ENCODE results near the gene ITGBL1. TPM values are rescaled to one million over a fixed set of nuclear protein-coding genes. Genes with fewer than 3 reads are reported as not detected.
"Not testable (repeated sequence)": the region's sequence is repeated elsewhere in the genome, so short reads cannot be mapped to it uniquely, and the experiment has no call there.

ITGBL1 gene
- total and polyA plus RNA-seq, 2 of the 13 experiments (the other 11 are each of a cell fraction or from before 2014, with no cell fraction given), result 0.02 TPM; not detected in 1

DNA sequence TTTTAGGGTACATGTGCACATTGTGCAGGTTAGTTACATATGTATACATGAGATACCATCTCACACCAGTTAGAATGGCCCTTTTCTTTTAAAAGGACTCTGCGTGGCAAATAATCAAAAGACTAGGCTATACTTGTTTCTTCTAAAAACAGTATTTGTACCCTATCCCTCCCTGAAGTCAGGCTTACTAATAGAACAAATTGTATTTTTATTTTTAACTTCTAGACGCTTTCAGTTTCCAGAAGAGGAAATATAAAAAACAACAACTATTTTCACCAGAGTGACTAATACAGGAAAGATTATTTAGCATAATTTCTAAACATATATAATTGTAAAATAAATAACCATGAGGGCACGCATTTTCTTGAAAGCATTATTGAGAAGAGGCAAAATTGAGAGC, 83.6 kb downstream of the ITGBL1 start:
- H3K4me2 ChIP-seq (ENCODE audit: low read depth, low read length), result no peak overlapping the region
- no peaks in the 10 kb centered on the region for H3K36me3 ChIP-seq (replicated peaks in 1 of 2; ENCODE audit: control insufficient read depth in 1 of 2, insufficient read depth in 2 of 2, low read length in 2 of 2)
- H3K4me1 ChIP-seq (ENCODE audit: insufficient read depth, low read length), result no peaks in the 10 kb centered on the region
- in situ Hi-C loops (cut with HindIII; ENCODE audit: extremely low pct_ligation_motif_present, low pct_unique_long_range_greater_than_20kb) (no loop called here), intact Hi-C loops (cut with micrococcal nuclease; ENCODE audit: unreplicated experiment) (no loop called here)
- H3K4me3 ChIP-seq (replicated peaks in 1 of 3; ENCODE audit: insufficient read depth in 1 of 3, low read depth in 2 of 3, low read length in 3 of 3), result no peak overlapping the region
- no peak for ATAC-seq
- no peak overlapping the region for H3K27ac ChIP-seq (ENCODE audit: extremely low read length, insufficient read depth, low read length)
- H3K79me2 ChIP-seq (ENCODE audit: insufficient read depth, low read length), result no peaks in the 10 kb centered on the region
- 6% methylated on average over 3 of the region's 3 CpGs for WGBS (ENCODE audit: low lambda C conversion rate)
- H3K27me3 ChIP-seq (ENCODE audit: control insufficient read depth in 1 of 2, insufficient read depth in 2 of 2, low read length in 2 of 2), result no peaks in the 10 kb centered on the region
- H3K9me3 ChIP-seq (ENCODE audit: low read length), result no peaks in the 10 kb centered on the region
- TF ChIP-seq FOXC1 (CRISPR knock-in tag; IDR thresholded peaks at IDR 0.05; ENCODE audit: borderline replicate concordance) (no peak), ZNF460 (CRISPR knock-in tag; IDR thresholded peaks at IDR 0.05; ENCODE audit: borderline replicate concordance) (no peak)
- ChIA-PET POLR2A (no interaction called here), CTCF (ENCODE audit: low intra/inter-chr PET ratio, low total read pairs) (no interaction called here)
- BruUV-seq (replicated peaks), result no TSS peak
- no peak for FAIRE-seq
- H4K20me1 ChIP-seq (ENCODE audit: insufficient read depth, low read length), result no peaks in the 10 kb centered on the region
- no peak for DNase-seq (ENCODE audit: low spot score)
- H2AFZ ChIP-seq (ENCODE audit: low read length), result no peak overlapping the region
- H3K9ac ChIP-seq (ENCODE audit: insufficient read depth, low read depth, low read length), result no peak overlapping the region

- 70% methylated on average over 5 of the region's 11 CpGs for WGBS (ENCODE audit: low lambda C conversion rate)
- CTCF ChIA-PET (ENCODE audit: low intra/inter-chr PET ratio, low total read pairs); H3K4me2 ChIP-seq (ENCODE audit: low read depth, low read length); H3K9ac ChIP-seq (ENCODE audit: insufficient read depth, low read depth, low read length); H4K20me1 ChIP-seq (ENCODE audit: insufficient read depth, low read length); intact Hi-C loops (cut with micrococcal nuclease; ENCODE audit: unreplicated experiment); POLR2A ChIA-PET; H3K4me1 ChIP-seq (ENCODE audit: insufficient read depth, low read length); H3K9me3 ChIP-seq (ENCODE audit: low read length); H3K79me2 ChIP-seq (ENCODE audit: insufficient read depth, low read length); H2AFZ ChIP-seq (ENCODE audit: low read length); BruUV-seq (replicated peaks); H3K4me3 ChIP-seq (replicated peaks in 1 of 3; ENCODE audit: insufficient read depth in 1 of 3, low read depth in 2 of 3, low read length in 3 of 3); H3K27ac ChIP-seq (ENCODE audit: extremely low read length, insufficient read depth, low read length); H3K27me3 ChIP-seq (ENCODE audit: control insufficient read depth in 1 of 2, insufficient read depth in 2 of 2, low read length in 2 of 2); DNase-seq (ENCODE audit: low spot score); ATAC-seq; in situ Hi-C loops (cut with HindIII; ENCODE audit: extremely low pct_ligation_motif_present, low pct_unique_long_range_greater_than_20kb); FAIRE-seq; H3K36me3 ChIP-seq (replicated peaks in 1 of 2; ENCODE audit: control insufficient read depth in 1 of 2, insufficient read depth in 2 of 2, low read length in 2 of 2): not testable (repeated sequence)
Observed at GRCh38 chr13:101544544-101544943, 92.1 kb downstream of the ITGBL1 start.

DNA sequence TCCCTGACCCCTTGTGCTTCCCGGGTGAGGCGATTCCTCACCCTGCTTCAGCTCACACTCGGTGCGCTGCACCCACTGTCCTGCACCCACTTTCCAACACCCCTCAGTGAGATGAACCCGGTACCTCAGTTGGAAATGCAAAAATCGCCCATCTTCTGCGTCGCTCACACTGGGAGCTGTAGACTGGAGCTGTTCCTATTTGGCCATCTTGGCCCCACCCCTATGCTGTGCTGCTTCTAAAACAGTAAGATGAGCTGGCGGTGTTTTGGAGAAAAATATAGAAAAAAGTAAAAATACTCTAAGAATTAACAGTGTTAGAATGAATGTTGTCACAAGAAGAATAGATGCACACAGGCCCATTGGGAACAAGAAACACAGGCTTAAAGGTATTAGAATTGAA, 92.5 kb downstream of the ITGBL1 start:
- no peak for FAIRE-seq
- Histone ChIP-seq H3K9ac (ENCODE audit: insufficient read depth, low read depth, low read length) (no peak overlapping the region), H3K4me2 (ENCODE audit: low read depth, low read length) (no peak overlapping the region), H3K36me3 (replicated peaks in 1 of 2; ENCODE audit: control insufficient read depth in 1 of 2, insufficient read depth in 2 of 2, low read length in 2 of 2) (no peaks in the 10 kb centered on the region), H4K20me1 (ENCODE audit: insufficient read depth, low read length) (no peaks in the 10 kb centered on the region), H3K27me3 (ENCODE audit: control insufficient read depth in 1 of 2, insufficient read depth in 2 of 2, low read length in 2 of 2) (no peaks in the 10 kb centered on the region), H3K4me3 (replicated peaks in 1 of 3; ENCODE audit: insufficient read depth in 1 of 3, low read depth in 2 of 3, low read length in 3 of 3) (no peak overlapping the region), H3K27ac (ENCODE audit: extremely low read length, insufficient read depth, low read length) (no peak overlapping the region), H3K79me2 (ENCODE audit: insufficient read depth, low read length) (no peaks in the 10 kb centered on the region), H3K9me3 (ENCODE audit: low read length) (no peaks in the 10 kb centered on the region), H3K4me1 (ENCODE audit: insufficient read depth, low read length) (no peaks in the 10 kb centered on the region), H2AFZ (ENCODE audit: low read length) (no peak overlapping the region)
- intact Hi-C loops (cut with micrococcal nuclease; ENCODE audit: unreplicated experiment) (no loop called here), in situ Hi-C loops (cut with HindIII; ENCODE audit: extremely low pct_ligation_motif_present, low pct_unique_long_range_greater_than_20kb) (no loop called here)
- CTCF ChIA-PET (ENCODE audit: low intra/inter-chr PET ratio, low total read pairs), result no interaction called here
- POLR2A ChIA-PET, result no interaction called here
- no peak for DNase-seq (ENCODE audit: low spot score)
- no TSS peak for BruUV-seq (replicated peaks)
- ATAC-seq, result no peak
- 56% methylated on average over 9 of the region's 9 CpGs for WGBS (ENCODE audit: low lambda C conversion rate)
- TF ChIP-seq PAWR (CRISPR knock-in tag; IDR thresholded peaks at IDR 0.05; ENCODE audit: borderline replicate concordance) (no peak), ZNF235 (CRISPR knock-in tag; IDR thresholded peaks at IDR 0.05; ENCODE audit: borderline replicate concordance) (no peak), ATF3 (CRISPR knock-in tag; IDR thresholded peaks at IDR 0.05) (no peak), ZNF644 (CRISPR knock-in tag; IDR thresholded peaks at IDR 0.05; ENCODE audit: low read depth) (no peak), DPF2 (CRISPR knock-in tag; IDR thresholded peaks at IDR 0.05; ENCODE audit: borderline replicate concordance, low read depth) (no peak), NCOA5 (CRISPR knock-in tag; IDR thresholded peaks at IDR 0.05) (no peak), ZNF546 (CRISPR knock-in tag; conservative IDR thresholded peaks at IDR 0.05) (no peak), HCFC1 (IDR thresholded peaks at IDR 0.05; ENCODE audit: low read depth, low read length) (no peak)
- TF ChIP-seq, protein P1, sequence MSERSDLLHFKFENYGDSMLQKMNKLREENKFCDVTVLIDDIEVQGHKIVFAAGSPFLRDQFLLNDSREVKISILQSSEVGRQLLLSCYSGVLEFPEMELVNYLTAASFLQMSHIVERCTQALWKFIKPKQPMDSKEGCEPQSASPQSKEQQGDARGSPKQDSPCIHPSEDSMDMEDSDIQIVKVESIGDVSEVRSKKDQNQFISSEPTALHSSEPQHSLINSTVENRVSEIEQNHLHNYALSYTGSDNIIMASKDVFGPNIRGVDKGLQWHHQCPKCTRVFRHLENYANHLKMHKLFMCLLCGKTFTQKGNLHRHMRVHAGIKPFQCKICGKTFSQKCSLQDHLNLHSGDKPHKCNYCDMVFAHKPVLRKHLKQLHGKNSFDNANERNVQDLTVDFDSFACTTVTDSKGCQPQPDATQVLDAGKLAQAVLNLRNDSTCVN (CRISPR knock-in tag; IDR thresholded peaks at IDR 0.05; ENCODE audit: borderline replicate concordance), result no peak

Measured in HepG2 (cell line).